RWPE2 (cell line): ENCODE measurements around the gene PSMB5.
A peak's percentile ranks its signal among the peaks of the same experiment; 100 is the strongest.

Experiments used
- ATAC-seq: fragments of 200-7000 bp; cut with Tn5 transposase; 3 replicates; pipeline ENCODE4 v1.9.1; 2021; ENCODE audit warnings: low read depth
- DNase-seq: peaks from one replicate; pipeline ENCODE4 v3.0.0-alpha.2; 2020; ENCODE audit warnings: low spot score
- H3K27ac ChIP-seq: fragments of 450-650 bp; 2 replicates; pipeline ENCODE4 v1.5.1; 2017; ENCODE audit warnings: mild to moderate bottlenecking; ENCODE audit not compliant: poor library complexity, severe bottlenecking
- H3K27me3 ChIP-seq: fragments of 250-450 bp; sonication (Bioruptor Pico); 2 replicates; pipeline ENCODE4 v1.5.1; 2021; ENCODE audit warnings: mild to moderate bottlenecking, moderate library complexity; ENCODE audit not compliant: insufficient read depth, poor library complexity, severe bottlenecking
- H3K36me3 ChIP-seq: fragments of 250-450 bp; sonication (Bioruptor Pico); 2 replicates; pipeline ENCODE4 v1.5.1; 2020; ENCODE audit warnings: low read depth, mild to moderate bottlenecking, moderate library complexity
- H3K4me1 ChIP-seq: fragments of 250-450 bp; sonication (Bioruptor Pico); 2 replicates; pipeline ENCODE4 v1.5.1; 2021; ENCODE audit warnings: mild to moderate bottlenecking, moderate library complexity; ENCODE audit not compliant: insufficient read depth, poor library complexity, severe bottlenecking
- H3K4me3 ChIP-seq: fragments of 250-450 bp; sonication (Bioruptor Pico); 2 replicates; pipeline ENCODE4 v1.5.1; 2021; ENCODE audit warnings: mild to moderate bottlenecking, moderate library complexity; ENCODE audit not compliant: severe bottlenecking
- H3K9me3 ChIP-seq: fragments of 250-450 bp; sonication (Bioruptor Pico); 2 replicates; pipeline ENCODE4 v1.5.1; 2021; ENCODE audit warnings: mild to moderate bottlenecking, moderate library complexity; ENCODE audit not compliant: severe bottlenecking
- CTCF ChIP-seq: fragments of 450-650 bp; IDR thresholded peaks from one replicate; pipeline ENCODE4 v1.5.1; 2017; ENCODE audit warnings: mild to moderate bottlenecking, moderate library complexity; ENCODE audit not compliant: poor library complexity, severe bottlenecking

PSMB5 gene

GRCh38 chr14:23076785-23077408 lies 42.2 kb upstream of the PSMB5 start:
- H3K36me3 ChIP-seq, result peaks cover 100% of the 10 kb centered on the region
- DNase-seq, result no peak
- peaks cover 34% of the 10 kb centered on the region for H3K4me1 ChIP-seq
- TF ChIP-seq CTCF, result peak; percentile 96
- no peaks in the 10 kb centered on the region for H3K27me3 ChIP-seq
- ATAC-seq, result no peak
- H3K27ac ChIP-seq, result peak overlapping the region; percentile 81
- H3K4me3 ChIP-seq, result no peak overlapping the region
- H3K9me3 ChIP-seq, result no peaks in the 10 kb centered on the region

GRCh38 chr14:23074906-23075305 lies 40.2 kb upstream of the PSMB5 start:
- peaks cover 83% of the 10 kb centered on the region for H3K36me3 ChIP-seq

GRCh38 chr14:23071921-23072539 lies 37.3 kb upstream of the PSMB5 start:
- Histone ChIP-seq H3K4me3 (peak overlapping the region; percentile 48), H3K27ac (peak overlapping the region; percentile 64), H3K4me1 (peaks cover 20% of the 10 kb centered on the region), H3K36me3 (peaks cover 82% of the 10 kb centered on the region), H3K9me3 (no peaks in the 10 kb centered on the region), H3K27me3 (no peaks in the 10 kb centered on the region)
- TF ChIP-seq CTCF, result no peak
- peak; percentile 62 for DNase-seq
- ATAC-seq, result peak; percentile 48

More at GRCh38 chr14:23074906-23075305, 40.2 kb upstream of the PSMB5 start:
- no peak for TF ChIP-seq CTCF
- H3K4me3 ChIP-seq, result no peak overlapping the region
- no peaks in the 10 kb centered on the region for H3K9me3 ChIP-seq
- H3K27ac ChIP-seq, result no peak overlapping the region
- ATAC-seq, result no peak
- H3K27me3 ChIP-seq, result no peaks in the 10 kb centered on the region
- peaks cover 38% of the 10 kb centered on the region for H3K4me1 ChIP-seq
- DNase-seq, result no peak

- peaks cover 82% of the 10 kb centered on the region for H3K36me3 ChIP-seq
These were observed 36.7 kb upstream of the PSMB5 start for GRCh38 chr14:23071244-23071920.

More at GRCh38 chr14:23071244-23071920, 36.7 kb upstream of the PSMB5 start:
- Histone ChIP-seq H3K27ac (peak overlapping the region; percentile 64), H3K9me3 (no peaks in the 10 kb centered on the region), H3K4me1 (peaks cover 17% of the 10 kb centered on the region), H3K4me3 (peak overlapping the region; percentile 48), H3K27me3 (no peaks in the 10 kb centered on the region)
- peak; percentile 90 for DNase-seq
- peak; percentile 94 for ATAC-seq
- TF ChIP-seq CTCF, result no peak
